ENCODE results near the gene ROR1.

GRCh38 chr1:64038965-64039364 lies 265.1 kb downstream of the ROR1 start:
- TF ChIP-seq CTCF (IDR thresholded peaks at IDR 0.05) (no peak), POLR2A (IDR thresholded peaks at IDR 0.05) (no peak), POLR2AphosphoS5 (IDR thresholded peaks at IDR 0.05) (peak in 1 of 3 donors; percentile 23)

Data from suprapubic skin (tissue), 4 donors.